ENCODE measurements around the gene NOL4L. TPM values are rescaled to one million over a fixed set of nuclear protein-coding genes. Genes with fewer than 3 reads are reported as not detected.

The NOL4L gene
- total RNA-seq, 1 experiment from 2014 or later, result 40.9 TPM

- H3K27me3 ChIP-seq (ENCODE audit: insufficient read depth, low read depth), result no peaks in the 10 kb centered on the region
- no peak overlapping the region for H3K4me2 ChIP-seq
- H3K4me1 ChIP-seq (replicated peaks; ENCODE audit: insufficient read depth), result no peaks in the 10 kb centered on the region
- no peaks in the 10 kb centered on the region for H3F3A ChIP-seq (ENCODE audit: insufficient read depth, low read depth)
- TF ChIP-seq CTCF (conservative IDR thresholded peaks at IDR 0.05) (no peak), EZH2 (IDR thresholded peaks at IDR 0.05; ENCODE audit: low read depth) (no peak)
- H3K79me2 ChIP-seq (ENCODE audit: low read depth), result no peaks in the 10 kb centered on the region
- no peaks in the 10 kb centered on the region for H4K20me1 ChIP-seq (ENCODE audit: insufficient read depth)
- DNase-seq, result no peak
- no peak overlapping the region for H3K27ac ChIP-seq
- H2AFZ ChIP-seq, result no peak overlapping the region
- no peaks in the 10 kb centered on the region for H3K9me3 ChIP-seq (ENCODE audit: insufficient read depth, low read depth)
- intact Hi-C loops (cut with micrococcal nuclease; ENCODE audit: unreplicated experiment), result no loop called here
- BruUV-seq (replicated peaks), result no TSS peak
- POLR2A ChIA-PET (ENCODE audit: unreplicated experiment), result no interaction called here
- H3K9me2 ChIP-seq (ENCODE audit: insufficient read depth), result no peaks in the 10 kb centered on the region
- no peaks in the 10 kb centered on the region for H3K36me3 ChIP-seq (ENCODE audit: low read depth)
- H3K4me3 ChIP-seq, result no peak overlapping the region
- CTCF ChIA-PET, result no interaction called here
Measured at GRCh38 chr20:32607727-32608663, 22.9 kb upstream of the NOL4L start.

GRCh38 chr20:32607324-32607723 lies 22.2 kb upstream of the NOL4L start:
- CTCF ChIA-PET, result no interaction called here

GRCh38 chr20:32606790-32607189 lies 21.7 kb upstream of the NOL4L start:
- POLR2A ChIA-PET (ENCODE audit: unreplicated experiment), result no interaction called here
- Histone ChIP-seq H3K79me2 (ENCODE audit: low read depth) (no peaks in the 10 kb centered on the region), H3K4me3 (no peak overlapping the region), H3K27ac (no peak overlapping the region), H3K9me3 (ENCODE audit: insufficient read depth, low read depth) (no peaks in the 10 kb centered on the region), H3F3A (ENCODE audit: insufficient read depth, low read depth) (no peaks in the 10 kb centered on the region), H3K4me1 (replicated peaks; ENCODE audit: insufficient read depth) (no peaks in the 10 kb centered on the region), H3K27me3 (ENCODE audit: insufficient read depth, low read depth) (no peaks in the 10 kb centered on the region), H2AFZ (no peak overlapping the region), H4K20me1 (ENCODE audit: insufficient read depth) (no peaks in the 10 kb centered on the region), H3K4me2 (no peak overlapping the region), H3K9me2 (ENCODE audit: insufficient read depth) (no peaks in the 10 kb centered on the region), H3K36me3 (ENCODE audit: low read depth) (no peaks in the 10 kb centered on the region)
- TF ChIP-seq CTCF (conservative IDR thresholded peaks at IDR 0.05) (no peak), EZH2 (IDR thresholded peaks at IDR 0.05; ENCODE audit: low read depth) (no peak)
- CTCF ChIA-PET, result no interaction called here
- no peak for DNase-seq
- BruUV-seq (replicated peaks), result no TSS peak
- intact Hi-C loops (cut with micrococcal nuclease; ENCODE audit: unreplicated experiment), result no loop called here

More at GRCh38 chr20:32607324-32607723, 22.2 kb upstream of the NOL4L start:
- POLR2A ChIA-PET (ENCODE audit: unreplicated experiment), result no interaction called here
- H4K20me1 ChIP-seq (ENCODE audit: insufficient read depth), result no peaks in the 10 kb centered on the region
- H3K4me2 ChIP-seq, result no peak overlapping the region
- H3F3A ChIP-seq (ENCODE audit: insufficient read depth, low read depth), result no peaks in the 10 kb centered on the region
- no peak for TF ChIP-seq CTCF (conservative IDR thresholded peaks at IDR 0.05)
- TF ChIP-seq EZH2 (IDR thresholded peaks at IDR 0.05; ENCODE audit: low read depth), result no peak
- no peaks in the 10 kb centered on the region for H3K36me3 ChIP-seq (ENCODE audit: low read depth)
- no peak overlapping the region for H2AFZ ChIP-seq
- no peaks in the 10 kb centered on the region for H3K4me1 ChIP-seq (replicated peaks; ENCODE audit: insufficient read depth)
- no peaks in the 10 kb centered on the region for H3K27me3 ChIP-seq (ENCODE audit: insufficient read depth, low read depth)
- no TSS peak for BruUV-seq (replicated peaks)
- no peak overlapping the region for H3K27ac ChIP-seq
- H3K9me2 ChIP-seq (ENCODE audit: insufficient read depth), result no peaks in the 10 kb centered on the region
- H3K4me3 ChIP-seq, result no peak overlapping the region
- H3K79me2 ChIP-seq (ENCODE audit: low read depth), result no peaks in the 10 kb centered on the region
- no peaks in the 10 kb centered on the region for H3K9me3 ChIP-seq (ENCODE audit: insufficient read depth, low read depth)
- intact Hi-C loops (cut with micrococcal nuclease; ENCODE audit: unreplicated experiment), result no loop called here
- no peak for DNase-seq
